ENCODE results near the gene TMEM97. TPM values are rescaled to one million over a fixed set of nuclear protein-coding genes. Genes with fewer than 3 reads are reported as not detected.

Gene TMEM97
- total RNA-seq, 1 donor from 2014 or later = 16.1 TPM

DNA sequence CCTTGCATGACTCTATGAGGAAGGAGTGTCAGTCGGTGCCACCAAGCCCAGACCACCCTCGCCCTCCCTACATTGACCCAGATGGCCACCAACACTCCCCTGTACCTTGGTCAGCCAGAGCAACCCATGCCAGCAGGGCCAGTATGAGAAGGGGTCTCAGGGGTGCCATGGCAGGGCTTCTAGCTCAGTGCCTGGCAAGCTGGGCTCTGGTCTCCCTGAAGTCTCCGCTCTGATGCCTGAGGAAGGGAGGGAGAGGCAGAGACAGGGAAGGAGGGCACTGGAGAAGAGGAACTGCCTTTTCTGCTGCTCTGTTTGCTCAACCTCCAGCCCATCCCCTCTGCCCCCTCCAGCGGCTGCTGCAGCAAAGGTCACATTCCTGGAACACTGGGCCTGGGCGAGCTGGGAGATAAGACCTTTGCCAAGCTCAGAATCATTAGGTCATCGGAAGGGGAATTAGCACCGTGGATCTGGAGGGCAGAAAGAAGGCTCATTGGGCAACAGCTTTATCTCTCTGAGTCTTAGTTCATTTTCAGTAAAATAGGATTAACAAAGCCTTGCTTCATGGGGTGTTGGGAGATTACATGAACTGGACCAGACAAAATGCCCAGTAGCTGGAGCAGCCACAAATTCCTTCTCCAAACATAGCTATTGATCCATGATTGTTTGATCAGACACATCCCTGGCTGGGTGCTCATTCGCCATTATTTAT lies 51.2 kb downstream of the TMEM97 start, which contains the start of gene VTN:
Gene VTN, minus strand, starts transcription at position 273 of the 709 bp plus-strand sequence. Its CDS starts 104 bp downstream, at position 169.
- peak within 1 kb of the TSS; percentile 85 for H3K27ac Mint-ChIP-seq
- CTCF ChIA-PET = interaction anchor here (0.8 to 1.3 kb wide), 2 partner anchors 37 to 47 kb away, joined by 3 to 7 read pairs; no protein-coding TSS in a partner anchor
- POLR2A ChIA-PET = interaction anchor here (0.8 to 2.5 kb wide), 3 partner anchors 8 to 35 kb away, joined by 3 to 20 read pairs (median 13); partner anchors contain the start of genes IFT20, POLDIP2 and TNFAIP1
- H3K4me1 Mint-ChIP-seq = peaks cover 23% of the 10 kb centered on the region
- TF ChIP-seq, protein P1, sequence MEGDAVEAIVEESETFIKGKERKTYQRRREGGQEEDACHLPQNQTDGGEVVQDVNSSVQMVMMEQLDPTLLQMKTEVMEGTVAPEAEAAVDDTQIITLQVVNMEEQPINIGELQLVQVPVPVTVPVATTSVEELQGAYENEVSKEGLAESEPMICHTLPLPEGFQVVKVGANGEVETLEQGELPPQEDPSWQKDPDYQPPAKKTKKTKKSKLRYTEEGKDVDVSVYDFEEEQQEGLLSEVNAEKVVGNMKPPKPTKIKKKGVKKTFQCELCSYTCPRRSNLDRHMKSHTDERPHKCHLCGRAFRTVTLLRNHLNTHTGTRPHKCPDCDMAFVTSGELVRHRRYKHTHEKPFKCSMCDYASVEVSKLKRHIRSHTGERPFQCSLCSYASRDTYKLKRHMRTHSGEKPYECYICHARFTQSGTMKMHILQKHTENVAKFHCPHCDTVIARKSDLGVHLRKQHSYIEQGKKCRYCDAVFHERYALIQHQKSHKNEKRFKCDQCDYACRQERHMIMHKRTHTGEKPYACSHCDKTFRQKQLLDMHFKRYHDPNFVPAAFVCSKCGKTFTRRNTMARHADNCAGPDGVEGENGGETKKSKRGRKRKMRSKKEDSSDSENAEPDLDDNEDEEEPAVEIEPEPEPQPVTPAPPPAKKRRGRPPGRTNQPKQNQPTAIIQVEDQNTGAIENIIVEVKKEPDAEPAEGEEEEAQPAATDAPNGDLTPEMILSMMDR (IDR thresholded peaks at IDR 0.05) = no peak
- H3K27me3 Mint-ChIP-seq = no peaks in the 10 kb centered on the region
- no peaks in the 10 kb centered on the region for H3K9me3 Mint-ChIP-seq
- no peak for ATAC-seq (ENCODE audit: low read depth)
- peak within 1 kb of the TSS; percentile 94 for H3K4me3 Mint-ChIP-seq
- peaks cover 3% of the 10 kb centered on the region for H3K36me3 Mint-ChIP-seq (ENCODE audit: low read depth)
- DNase-seq = no peak
- intact Hi-C loops (cut with micrococcal nuclease) = loop anchor here (5.0 kb wide), 1 partner anchor 53 kb away; the partner anchor contains the start of gene TMEM97

- intact Hi-C loops (cut with micrococcal nuclease) = loop anchor here (1.0 to 5.0 kb wide), 4 partner anchors 13 to 53 kb away; partner anchors contain the start of genes IFT20, POLDIP2, SLC46A1 and TMEM97
- peaks cover 3% of the 10 kb centered on the region for H3K36me3 Mint-ChIP-seq (ENCODE audit: low read depth)
- no peaks in the 10 kb centered on the region for H3K9me3 Mint-ChIP-seq
- POLR2A ChIA-PET = interaction anchor here (0.8 to 2.5 kb wide), 3 partner anchors 9 to 35 kb away, joined by 3 to 20 read pairs (median 13); partner anchors contain the start of genes IFT20, POLDIP2 and TNFAIP1
- CTCF ChIA-PET = interaction anchor here (0.8 to 1.3 kb wide), 2 partner anchors 38 to 46 kb away, joined by 3 to 7 read pairs; no protein-coding TSS in a partner anchor
- DNase-seq (no peak), ATAC-seq (ENCODE audit: low read depth) (no peak)
- peak overlapping the region; percentile 85 for H3K27ac Mint-ChIP-seq
- no peaks in the 10 kb centered on the region for H3K27me3 Mint-ChIP-seq
- H3K4me3 Mint-ChIP-seq = peak overlapping the region; percentile 94
- peaks cover 23% of the 10 kb centered on the region for H3K4me1 Mint-ChIP-seq
- TF ChIP-seq, protein P1 (IDR thresholded peaks at IDR 0.05) = no peak
Measured at GRCh38 chr17:28370744-28371103, 51.7 kb downstream of the TMEM97 start.

- Mint-ChIP-seq H3K4me3 (peak within 1 kb of the TSS; percentile 94), H3K27me3 (no peaks in the 10 kb centered on the region), H3K27ac (peak within 1 kb of the TSS; percentile 85), H3K4me1 (peaks cover 23% of the 10 kb centered on the region), H3K36me3 (ENCODE audit: low read depth) (peaks cover 3% of the 10 kb centered on the region), H3K9me3 (no peaks in the 10 kb centered on the region)
- intact Hi-C loops (cut with micrococcal nuclease) = loop anchor here (1.0 to 5.0 kb wide), 4 partner anchors 14 to 54 kb away; partner anchors contain the start of genes IFT20, POLDIP2, SLC46A1 and TMEM97
- peak; percentile 90 for ATAC-seq (ENCODE audit: low read depth)
- DNase-seq = peak; percentile 82
- TF ChIP-seq, protein P1 (IDR thresholded peaks at IDR 0.05) = no peak
- CTCF ChIA-PET = interaction anchor here (2.1 kb wide), 1 partner anchor 46 kb away, joined by 6 read pairs; no protein-coding TSS in a partner anchor
- POLR2A ChIA-PET = interaction anchor here (0.7 to 2.5 kb wide), 4 partner anchors 10 to 36 kb away, joined by 3 to 20 read pairs (median 10); partner anchors contain the start of genes IFT20, POLDIP2 and TNFAIP1
Measured at GRCh38 chr17:28371245-28372202, 52.5 kb downstream of the TMEM97 start, which contains the start of gene SARM1. Gene SARM1 (plus strand): TSS chr17:28371694. CDS start chr17:28372033, 339 bp downstream.

- Mint-ChIP-seq H3K9me3 (no peaks in the 10 kb centered on the region), H3K36me3 (ENCODE audit: low read depth) (peaks cover 3% of the 10 kb centered on the region), H3K4me3 (peak overlapping the region; percentile 73), H3K27me3 (no peaks in the 10 kb centered on the region), H3K4me1 (peaks cover 23% of the 10 kb centered on the region), H3K27ac (no peak overlapping the region)
- CTCF ChIA-PET = interaction anchor here (2.1 kb wide), 1 partner anchor 45 kb away, joined by 6 read pairs; no protein-coding TSS in a partner anchor
- DNase-seq (peak; percentile 22), ATAC-seq (ENCODE audit: low read depth) (no peak)
- POLR2A ChIA-PET = interaction anchor here (0.7 to 2.5 kb wide), 4 partner anchors 15 to 37 kb away, joined by 3 to 20 read pairs (median 10); partner anchors contain the start of genes IFT20, POLDIP2 and TNFAIP1
- intact Hi-C loops (cut with micrococcal nuclease) = loop anchor here (5.0 kb wide), 1 partner anchor 55 kb away; the partner anchor contains the start of gene TMEM97
- TF ChIP-seq, protein P1 (IDR thresholded peaks at IDR 0.05) = no peak
Measured at GRCh38 chr17:28372203-28372944, 53.4 kb downstream of the TMEM97 start.

Data from activated B cell treated with CpG ODN at 0.5 μM for 24 hours (primary cell).